HG03045 (cell line): Measurements from ENCODE around the gene REELD1.
A peak's percentile ranks its signal among the peaks of the same experiment; 100 is the strongest.

Experiments
- ATAC-seq: cut with Tn5 transposase; IDR thresholded peaks from one replicate; pipeline ENCODE4 v1.9.1; 2021; ENCODE audit warnings: mild to moderate bottlenecking, moderate library complexity; ENCODE audit not compliant: unreplicated experiment

REELD1 gene

DNA sequence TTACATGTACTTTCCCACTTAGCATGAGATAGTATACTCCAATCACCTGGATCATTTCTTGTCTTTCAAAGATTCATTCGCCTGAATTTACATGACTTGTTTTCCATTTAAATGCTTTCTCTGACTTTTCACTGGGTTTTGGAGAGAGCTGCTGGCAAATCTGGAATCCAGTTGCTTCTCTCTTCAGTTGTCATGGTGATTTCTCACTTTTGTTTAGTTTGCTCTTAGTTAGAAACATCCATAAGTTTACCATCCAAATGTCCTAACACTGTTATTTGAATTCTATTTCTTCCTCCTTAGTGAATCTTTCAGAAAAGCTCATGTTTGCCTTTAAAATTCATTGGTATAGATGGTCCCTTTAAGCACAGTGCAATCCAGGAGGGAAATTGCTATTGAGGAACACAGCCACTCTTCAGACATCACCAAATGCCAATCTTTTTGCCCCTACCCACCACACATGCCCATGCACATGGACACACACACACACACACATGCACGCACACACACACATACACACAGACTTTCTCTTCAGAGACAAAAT, 51.7 kb downstream of the REELD1 start:
- ATAC-seq, result no peak

DNA sequence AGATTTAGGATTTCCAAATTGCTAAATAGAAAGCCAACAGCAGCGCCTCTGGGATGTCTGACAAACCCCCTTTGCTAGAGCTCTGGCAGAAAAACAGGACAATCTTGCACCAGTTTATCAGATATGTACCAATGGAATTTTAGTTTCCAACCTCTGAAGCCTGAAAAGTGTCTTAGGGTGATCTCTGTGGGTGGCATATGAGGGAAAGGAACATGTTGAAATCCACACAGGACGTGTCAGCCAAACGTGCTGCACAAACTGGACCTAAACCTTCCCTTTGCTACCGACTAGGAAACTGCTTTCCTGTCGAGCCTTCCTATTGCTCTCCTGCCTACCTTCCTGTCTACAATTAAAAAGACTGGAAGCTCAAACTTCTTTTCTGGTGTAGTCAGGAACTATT, 53.5 kb downstream of the REELD1 start:
- no peak for ATAC-seq

DNA sequence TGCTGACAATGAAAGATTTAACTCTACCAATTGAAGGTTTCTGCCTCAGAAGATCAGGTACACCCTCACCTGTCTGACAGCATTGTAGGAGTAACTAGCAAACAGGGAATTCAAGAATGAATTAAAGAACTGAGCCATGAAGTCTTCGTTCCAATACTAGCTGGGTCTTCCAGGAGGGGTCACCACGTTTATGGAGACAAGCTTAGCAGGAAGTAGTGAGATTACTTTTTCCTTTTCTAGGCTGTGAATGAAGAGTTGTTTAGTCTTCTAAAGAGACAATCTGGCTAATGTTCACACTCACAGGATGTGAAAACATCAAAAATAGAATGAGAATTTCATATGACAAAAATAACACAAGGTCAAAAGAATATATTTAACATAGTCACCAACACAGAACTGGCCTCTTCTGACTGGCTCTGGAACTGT, 54.9 kb downstream of the REELD1 start:
- ATAC-seq, result peak; percentile 42

DNA sequence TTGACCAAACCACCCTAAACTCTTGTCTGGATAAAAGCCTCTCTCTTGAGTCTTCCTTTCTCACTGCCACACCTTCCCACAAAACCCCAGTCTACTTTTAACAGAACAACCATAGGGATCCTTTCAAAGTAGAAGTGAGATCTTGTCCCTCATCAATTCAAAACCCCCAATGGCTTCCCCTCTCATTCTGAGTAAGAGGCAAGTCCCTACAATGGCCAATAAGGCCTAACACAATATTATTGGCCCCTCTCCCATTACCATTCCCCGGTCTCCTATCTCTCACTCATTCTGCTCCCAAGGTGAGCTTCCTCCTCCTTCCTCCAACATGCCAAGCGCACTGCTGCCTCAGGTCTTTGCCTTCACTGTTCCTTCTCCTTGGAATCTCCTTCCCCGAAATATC, 57.1 kb downstream of the REELD1 start:
- ATAC-seq, result no peak

DNA sequence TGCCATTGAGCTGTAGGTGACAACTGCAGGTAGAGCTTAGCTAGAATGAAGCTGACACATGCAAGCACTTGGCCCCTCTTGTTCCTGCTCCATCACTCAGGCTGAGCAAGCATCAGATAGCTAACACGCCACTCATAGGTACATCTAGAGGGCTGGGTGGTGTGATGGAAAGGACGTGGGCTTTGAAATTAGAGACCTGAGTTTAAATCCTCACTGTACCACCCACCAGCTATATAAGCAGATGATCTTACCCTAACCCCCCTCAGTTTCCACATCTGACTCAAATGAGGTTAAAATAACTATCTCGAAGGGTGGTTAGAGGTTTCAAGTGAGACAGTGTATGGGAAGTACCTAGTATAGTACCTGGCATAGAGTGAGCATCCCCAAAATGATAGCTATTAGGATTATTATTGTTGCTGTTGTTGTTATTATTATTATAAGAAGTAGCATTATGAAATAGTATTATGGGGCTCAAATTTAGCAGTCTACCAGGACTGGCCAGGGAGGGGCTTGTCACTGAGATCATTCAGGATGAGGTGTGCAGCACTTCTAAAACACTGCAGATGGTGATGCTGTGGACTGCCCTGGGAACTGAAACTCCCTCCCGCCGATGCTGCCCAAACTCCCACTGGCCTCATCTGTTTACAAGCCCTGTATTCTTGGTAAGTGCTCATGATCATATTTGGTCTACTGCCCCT, 59.0 kb downstream of the REELD1 start:
- peak; percentile 74 for ATAC-seq

DNA sequence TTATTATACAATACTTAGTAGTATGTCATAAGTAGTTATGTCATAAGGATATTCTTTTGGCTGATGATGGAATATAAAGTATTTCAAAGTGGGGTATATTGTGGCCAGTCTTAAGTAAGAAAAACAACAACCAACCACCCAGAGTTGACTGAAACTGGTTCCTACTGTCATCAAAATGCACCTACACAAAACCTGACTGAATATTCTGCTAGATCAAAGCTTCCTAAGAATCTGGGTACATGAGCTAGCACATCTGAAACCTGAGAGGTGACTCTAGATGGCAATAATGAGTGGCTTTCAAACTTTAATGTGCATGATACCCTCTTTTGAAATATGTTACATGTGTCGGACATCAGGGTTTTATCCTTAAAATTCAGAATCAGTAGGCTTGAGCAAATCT, 60.4 kb downstream of the REELD1 start:
- ATAC-seq, result no peak

DNA sequence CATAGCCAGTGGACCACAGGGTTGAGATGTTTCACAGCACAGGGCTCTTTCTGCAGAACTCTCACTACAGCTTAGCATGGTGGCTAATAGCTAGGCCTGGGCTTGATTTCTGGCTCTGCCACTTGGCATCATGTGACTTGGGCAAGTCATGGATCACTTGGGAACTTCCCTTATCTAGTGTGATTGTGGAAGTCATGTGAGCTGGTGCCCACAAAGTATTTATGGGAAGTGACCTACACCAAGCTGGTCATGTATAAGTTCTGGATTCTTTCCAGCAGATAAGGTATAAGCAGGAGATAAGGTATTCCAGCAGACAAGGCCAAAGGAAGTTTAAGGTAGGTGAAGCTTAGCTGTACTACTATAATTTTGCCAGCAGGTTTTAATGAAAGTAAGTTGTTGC, 61.0 kb downstream of the REELD1 start:
- no peak for ATAC-seq

DNA sequence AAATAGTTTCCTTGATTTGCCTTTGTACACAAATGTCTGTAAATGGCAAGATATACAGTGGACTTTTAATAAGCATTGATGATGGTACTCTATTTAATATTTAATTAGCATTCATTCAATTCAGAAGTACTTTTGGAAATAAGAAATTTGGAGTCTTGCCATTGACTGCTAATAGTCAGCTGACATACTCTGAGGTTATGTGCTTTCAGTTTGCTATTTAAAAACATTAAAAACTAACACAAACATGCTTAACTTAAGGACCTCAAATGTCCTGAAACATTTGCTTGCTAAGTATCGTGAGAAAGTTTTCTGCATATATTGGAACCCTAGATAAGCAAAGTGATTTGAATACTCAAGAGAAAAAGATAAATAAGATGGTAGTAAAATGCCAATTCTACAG, 64.6 kb downstream of the REELD1 start:
- no peak for ATAC-seq
